HT-29 (cell line): ENCODE results near the gene BIVM. TPM values are rescaled to one million over a fixed set of nuclear protein-coding genes. Genes with fewer than 3 reads are reported as not detected.
A peak's percentile ranks its signal among the peaks of the same experiment; 100 is the strongest.

Source experiments
- DNase-seq: peaks from one replicate; pipeline ENCODE4 v3.0.0-alpha.2; 2015; ENCODE audit warnings: low spot score
- total RNA-seq: library from RNA; depleted of rRNA; stranded (reverse); fragments of >200 nt; shearing (Covaris generic); gene quantifications from 2 replicates; pipeline ENCODE4 v1.2.3, GENCODE V29; 2014

Gene BIVM
- total RNA-seq, 1 experiment from 2014 or later: 1.4 TPM

GRCh38 chr13:102839462-102839861 is 40.5 kb downstream of the BIVM start:
- no peak for DNase-seq

GRCh38 chr13:102845289-102845629 is 46.3 kb downstream of the BIVM start:
- DNase-seq: no peak

- DNase-seq: peak; percentile 99
These were observed 46.8 kb downstream of the BIVM start, which contains the start of gene ERCC5 for GRCh38 chr13:102845630-102846260. ERCC5 (plus strand) TSS chr13:102846032; CDS start chr13:102846267, 235 bp downstream.

GRCh38 chr13:102846261-102847015 is 47.5 kb downstream of the BIVM start:
- peak; percentile 76 for DNase-seq

GRCh38 chr13:102847272-102848234 is 48.6 kb downstream of the BIVM start:
- peak; percentile 74 for DNase-seq

GRCh38 chr13:102848956-102849355 is 50.0 kb downstream of the BIVM start:
- DNase-seq: no peak

GRCh38 chr13:102852556-102852955 is 53.6 kb downstream of the BIVM start:
- DNase-seq: no peak

- no peak for DNase-seq
These were observed 55.8 kb downstream of the BIVM start for GRCh38 chr13:102854675-102855074.

GRCh38 chr13:102856557-102856956 is 57.6 kb downstream of the BIVM start:
- peak; percentile 33 for DNase-seq

GRCh38 chr13:102862624-102863210 is 63.8 kb downstream of the BIVM start:
- DNase-seq: no peak

GRCh38 chr13:102863590-102863989 is 64.7 kb downstream of the BIVM start:
- no peak for DNase-seq

GRCh38 chr13:102868366-102868936 is 69.5 kb downstream of the BIVM start:
- DNase-seq: no peak

GRCh38 chr13:102869948-102870676 is 71.2 kb downstream of the BIVM start:
- no peak for DNase-seq

- peak; percentile 82 for DNase-seq
These were observed 71.9 kb downstream of the BIVM start for GRCh38 chr13:102870677-102871415.

- no peak for DNase-seq
These were observed 73.2 kb downstream of the BIVM start for GRCh38 chr13:102872131-102872530.

- DNase-seq: no peak
These were observed 73.6 kb downstream of the BIVM start for GRCh38 chr13:102872531-102872930.

- DNase-seq: peak; percentile 6
These were observed 74.7 kb downstream of the BIVM start for GRCh38 chr13:102873653-102874052.

- DNase-seq: no peak
These were observed 76.3 kb downstream of the BIVM start for GRCh38 chr13:102875256-102875655.

- no peak for DNase-seq
These were observed 78.4 kb downstream of the BIVM start for GRCh38 chr13:102877303-102877702.

GRCh38 chr13:102878481-102878880 is 79.6 kb downstream of the BIVM start:
- no peak for DNase-seq
